GM10266 (cell line): Measurements from ENCODE around the gene FMC1.

Source experiments
- DNase-seq: peaks from one replicate; pipeline ENCODE4 v3.0.0; 2012; ENCODE audit errors: extremely low spot score
- TF ChIP-seq, protein P1 (sequence below): IDR thresholded peaks from 2 replicates; pipeline ENCODE4 v1.5.1; 2012; ENCODE audit warnings: mild to moderate bottlenecking, low read depth; ENCODE audit not compliant: control insufficient read depth, insufficient read depth; ENCODE audit errors: missing control alignments

FMC1 gene

GRCh38 chr7:139382439-139382838 is 41.3 kb downstream of the FMC1 start:
- no peak for DNase-seq

GRCh38 chr7:139384611-139385010 is 43.5 kb downstream of the FMC1 start:
- TF ChIP-seq, protein P1, sequence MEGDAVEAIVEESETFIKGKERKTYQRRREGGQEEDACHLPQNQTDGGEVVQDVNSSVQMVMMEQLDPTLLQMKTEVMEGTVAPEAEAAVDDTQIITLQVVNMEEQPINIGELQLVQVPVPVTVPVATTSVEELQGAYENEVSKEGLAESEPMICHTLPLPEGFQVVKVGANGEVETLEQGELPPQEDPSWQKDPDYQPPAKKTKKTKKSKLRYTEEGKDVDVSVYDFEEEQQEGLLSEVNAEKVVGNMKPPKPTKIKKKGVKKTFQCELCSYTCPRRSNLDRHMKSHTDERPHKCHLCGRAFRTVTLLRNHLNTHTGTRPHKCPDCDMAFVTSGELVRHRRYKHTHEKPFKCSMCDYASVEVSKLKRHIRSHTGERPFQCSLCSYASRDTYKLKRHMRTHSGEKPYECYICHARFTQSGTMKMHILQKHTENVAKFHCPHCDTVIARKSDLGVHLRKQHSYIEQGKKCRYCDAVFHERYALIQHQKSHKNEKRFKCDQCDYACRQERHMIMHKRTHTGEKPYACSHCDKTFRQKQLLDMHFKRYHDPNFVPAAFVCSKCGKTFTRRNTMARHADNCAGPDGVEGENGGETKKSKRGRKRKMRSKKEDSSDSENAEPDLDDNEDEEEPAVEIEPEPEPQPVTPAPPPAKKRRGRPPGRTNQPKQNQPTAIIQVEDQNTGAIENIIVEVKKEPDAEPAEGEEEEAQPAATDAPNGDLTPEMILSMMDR: no peak

More at GRCh38 chr7:139382439-139382838, 41.3 kb downstream of the FMC1 start:
- TF ChIP-seq, protein P1: no peak

GRCh38 chr7:139387594-139387993 is 46.5 kb downstream of the FMC1 start:
- TF ChIP-seq, protein P1: no peak
- DNase-seq: no peak

More at GRCh38 chr7:139384611-139385010, 43.5 kb downstream of the FMC1 start:
- DNase-seq: no peak

DNA sequence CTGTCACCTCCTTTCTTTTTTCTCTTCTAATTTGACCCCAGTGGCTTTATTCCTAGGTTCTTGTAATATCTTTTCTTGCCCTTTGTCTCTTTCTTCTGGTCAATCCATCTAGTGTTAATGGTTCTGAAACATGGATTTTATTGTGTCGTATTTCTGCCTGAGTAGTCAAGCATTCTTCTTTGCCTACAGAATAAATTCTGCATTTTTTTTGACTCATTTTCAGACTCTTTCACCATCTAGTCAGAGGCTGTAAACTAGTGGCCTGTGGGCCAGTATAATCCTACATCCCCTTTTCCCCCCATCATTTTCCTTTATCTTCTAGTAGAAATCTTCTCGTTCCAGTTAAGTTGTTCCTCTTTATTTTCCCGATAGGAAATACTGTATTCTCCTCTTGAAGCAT is 48.0 kb downstream of the FMC1 start:
- DNase-seq: no peak
- TF ChIP-seq, protein P1: no peak

- DNase-seq: no peak
- TF ChIP-seq, protein P1: no peak
Observed at GRCh38 chr7:139389774-139390173, 48.6 kb downstream of the FMC1 start.

- TF ChIP-seq, protein P1: no peak
- no peak for DNase-seq
Observed at GRCh38 chr7:139393621-139394211, 52.6 kb downstream of the FMC1 start.

GRCh38 chr7:139394540-139394939 is 53.4 kb downstream of the FMC1 start:
- TF ChIP-seq, protein P1: no peak
- DNase-seq: no peak
